SHP77 treated with DMSO at 0.1 percent for 48 hours (cell line): ENCODE results near the gene SMTN.
A peak's percentile ranks its signal among the peaks of the same experiment; 100 is the strongest.
"Not testable (repeated sequence)": the region's sequence is repeated elsewhere in the genome, so short reads cannot be mapped to it uniquely, and the experiment has no call there.

Experiments
- DNase-seq: peaks from one replicate; lab custom pipeline; 2025; lab: John Stamatoyannopoulos, UW

Gene SMTN

GRCh38 chr22:31080848-31081649, at the start of gene SMTN:
TSS of gene SMTN (plus strand) at chr22:31081318. CDS start at chr22:31083259, 1,941 bp downstream.
- DNase-seq: peak; percentile 55

DNA sequence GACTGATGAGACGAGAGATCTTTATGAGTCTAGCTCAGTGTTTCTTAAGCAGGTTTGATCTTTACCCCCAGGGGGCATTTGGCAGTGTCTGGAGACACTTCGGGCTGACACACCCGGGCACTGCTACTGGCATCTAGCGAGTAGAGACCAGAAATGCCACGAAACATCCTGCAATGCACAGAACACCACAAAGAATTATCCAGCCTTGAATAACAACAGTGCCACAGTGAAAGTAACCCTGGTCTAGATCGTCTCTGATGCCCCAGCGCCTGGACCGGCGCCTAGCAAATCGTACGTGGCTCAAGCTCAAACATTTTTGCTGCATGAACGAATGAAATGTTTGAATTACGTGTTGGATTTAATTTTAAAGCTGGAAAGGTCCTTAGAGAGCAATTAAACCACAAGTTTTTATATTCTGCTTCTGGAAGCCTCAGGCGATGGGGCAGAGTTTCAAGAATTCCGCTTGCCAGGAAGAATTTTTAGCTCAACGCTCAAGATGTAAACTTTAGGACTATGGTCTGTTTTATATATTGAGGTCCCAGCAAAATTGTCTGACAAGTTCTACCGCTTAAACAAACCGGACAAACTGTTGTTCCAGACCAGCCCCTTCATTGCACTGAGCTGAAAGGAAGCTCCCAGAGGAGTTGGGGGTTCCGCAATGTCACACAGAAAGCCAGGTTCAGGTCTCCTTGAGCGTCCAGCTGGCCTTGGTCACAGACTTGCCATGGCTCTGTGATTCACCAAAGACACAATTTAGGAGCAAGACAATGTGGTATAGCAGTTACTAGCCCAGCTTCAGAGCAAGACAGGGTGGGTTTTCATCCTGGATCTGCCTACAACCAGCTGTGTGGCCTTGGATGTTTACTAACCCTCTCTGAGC, 44.2 kb upstream of the SMTN start:
- no peak for DNase-seq

- no peak for DNase-seq
Measured at GRCh38 chr22:31038686-31039085, 42.4 kb upstream of the SMTN start.

DNA sequence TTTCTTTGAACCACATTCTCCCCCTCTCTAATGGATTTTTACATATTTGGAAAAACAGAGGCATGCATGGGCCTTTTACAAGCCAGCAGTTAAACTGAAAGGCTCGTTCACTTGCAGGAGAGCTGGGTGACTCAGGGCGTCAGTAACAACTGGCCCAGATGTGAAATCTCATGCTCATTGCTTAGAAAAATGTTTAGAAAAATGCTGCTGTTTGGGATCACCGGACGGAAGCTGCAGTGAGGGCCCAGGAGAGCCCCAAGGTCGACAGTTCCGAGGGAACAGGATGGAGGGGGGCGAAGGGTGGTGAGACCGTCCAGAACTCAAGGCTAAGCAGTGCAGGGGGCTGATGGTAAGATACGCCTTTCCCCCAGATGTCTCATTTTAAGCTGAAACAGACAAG, 41.7 kb upstream of the SMTN start:
- no peak for DNase-seq

DNA sequence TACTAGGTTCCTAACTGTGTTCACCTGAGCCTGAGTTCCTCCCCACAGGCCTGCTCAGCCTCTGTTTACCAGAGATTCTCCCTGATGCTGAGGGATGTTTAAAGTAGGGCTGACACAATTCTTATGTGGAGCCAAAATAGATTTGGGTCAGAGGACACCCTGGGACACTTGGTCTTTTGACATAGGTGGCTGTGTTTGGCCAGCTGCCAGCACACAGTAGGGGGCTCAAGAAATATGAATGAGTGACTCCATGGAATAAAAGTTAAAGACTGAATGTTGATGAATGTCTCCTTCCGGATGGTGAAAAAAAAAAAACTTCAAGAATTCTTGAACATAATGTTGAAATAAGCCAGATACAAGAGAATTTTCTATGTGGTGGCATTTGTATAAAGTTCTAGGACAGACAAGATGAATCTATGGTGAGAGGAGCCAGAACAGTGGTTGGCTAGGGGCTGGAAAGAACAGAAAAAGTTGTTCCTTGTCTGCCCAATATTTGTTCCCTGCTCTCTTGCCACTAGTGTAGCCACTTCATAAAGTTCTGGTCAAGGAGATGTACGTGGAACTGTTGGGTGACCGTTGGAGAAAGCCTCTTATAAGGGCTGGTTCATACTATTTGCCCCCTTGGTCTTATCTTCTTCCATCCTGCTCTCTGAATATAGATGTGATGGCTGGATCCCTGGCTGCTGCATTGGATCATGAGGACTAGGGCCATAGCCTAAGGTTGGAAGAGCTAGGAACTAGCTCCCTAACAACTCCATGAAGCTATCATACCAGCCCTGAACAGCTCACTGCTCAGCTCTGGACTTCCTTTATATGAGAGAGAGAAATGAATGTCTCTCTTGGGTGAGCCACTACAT, 40.3 kb upstream of the SMTN start:
- no peak for DNase-seq

GRCh38 chr22:31044262-31044861, 36.8 kb upstream of the SMTN start:
- DNase-seq: no peak

GRCh38 chr22:31045900-31046538, 35.1 kb upstream of the SMTN start:
- DNase-seq: no peak

DNA sequence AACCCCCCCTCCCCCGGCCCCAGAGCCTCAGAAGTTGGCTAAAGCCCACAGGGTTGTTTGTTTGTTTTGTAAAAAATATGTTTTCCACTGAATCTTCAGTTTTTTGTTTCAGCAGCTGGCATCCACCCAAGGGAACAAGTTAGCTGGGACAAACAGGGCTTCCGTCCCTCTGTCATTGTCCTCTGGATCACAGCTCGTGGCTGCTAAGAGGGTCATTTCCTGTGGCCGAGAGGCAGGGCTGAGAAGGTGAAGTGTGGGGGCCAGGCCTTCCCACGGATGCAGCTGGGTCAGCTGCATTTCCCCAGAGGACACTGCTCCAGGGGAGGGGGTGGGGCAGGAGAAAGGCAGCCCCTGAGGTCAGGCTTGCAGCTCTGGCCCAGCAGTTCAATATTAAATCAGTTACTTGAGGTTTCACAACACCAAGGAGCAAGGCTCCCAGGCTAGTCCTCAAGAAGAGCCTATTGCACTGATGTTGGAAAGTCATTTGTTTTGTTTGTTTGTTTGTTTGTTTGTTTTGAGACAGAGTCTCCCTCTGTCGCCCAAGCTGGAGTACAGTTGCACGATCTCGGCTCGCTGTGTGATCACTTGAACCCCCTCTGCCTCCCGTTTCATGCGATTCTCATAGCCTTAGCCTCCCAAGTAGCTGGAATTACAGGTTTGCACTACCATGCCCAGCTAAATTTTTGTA, 34.4 kb upstream of the SMTN start:
- peak; percentile 9 for DNase-seq

- DNase-seq: no peak
Measured at GRCh38 chr22:31048570-31048969, 32.5 kb upstream of the SMTN start.

GRCh38 chr22:31049815-31050420, 31.2 kb upstream of the SMTN start:
- no peak for DNase-seq

DNA sequence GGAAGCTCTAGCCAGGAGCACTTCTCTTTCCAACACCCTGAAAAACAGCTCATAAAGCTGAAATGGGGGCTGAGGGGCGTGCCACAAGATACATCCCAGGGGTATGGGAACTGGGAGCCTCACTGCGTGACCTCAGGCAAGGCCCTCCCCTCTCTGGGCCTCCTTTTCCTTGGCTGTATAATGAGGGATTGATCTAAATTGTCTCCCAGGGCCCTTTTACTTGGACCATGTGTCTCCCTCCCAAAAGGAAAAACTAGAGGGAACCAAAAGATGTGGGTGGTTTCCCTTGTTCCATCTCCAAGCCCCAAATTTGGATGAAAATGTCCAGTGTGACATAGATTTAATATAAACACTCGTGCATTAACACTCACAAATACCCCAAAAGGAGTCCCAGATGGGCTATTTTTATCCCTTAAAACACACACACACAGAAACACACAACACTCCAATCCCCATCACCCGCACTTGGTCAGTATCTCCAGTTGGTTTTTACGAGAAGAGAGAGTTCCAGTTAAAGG, 25.9 kb upstream of the SMTN start:
- DNase-seq: no peak

- DNase-seq: peak; percentile 88
Measured at GRCh38 chr22:31055635-31056159, 25.4 kb upstream of the SMTN start.

- no peak for DNase-seq
Measured at GRCh38 chr22:31056986-31057599, 24.0 kb upstream of the SMTN start.

DNA sequence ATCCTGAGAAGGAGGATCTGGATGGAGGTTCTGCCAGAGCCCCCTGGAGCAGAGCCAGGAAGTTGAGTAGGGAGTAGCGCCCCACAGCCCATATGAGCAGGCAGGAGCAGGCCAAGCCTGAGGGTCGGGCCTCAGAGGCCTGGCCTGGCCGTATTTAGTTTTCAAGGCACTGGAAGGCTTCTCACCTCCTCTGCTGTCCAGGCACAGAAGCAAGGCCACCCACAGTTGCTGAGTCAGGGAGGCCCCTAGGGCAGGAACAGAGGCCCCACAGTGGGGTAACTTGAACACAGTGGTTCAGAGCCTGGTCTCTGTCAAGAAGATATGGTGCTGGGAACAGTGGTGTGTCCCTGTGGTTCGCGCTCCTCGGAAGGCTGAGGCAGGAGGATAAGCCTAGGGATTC, 21.5 kb upstream of the SMTN start:
- not testable (repeated sequence) for DNase-seq

- no peak for DNase-seq
Measured at GRCh38 chr22:31062566-31063230, 18.4 kb upstream of the SMTN start.

DNA sequence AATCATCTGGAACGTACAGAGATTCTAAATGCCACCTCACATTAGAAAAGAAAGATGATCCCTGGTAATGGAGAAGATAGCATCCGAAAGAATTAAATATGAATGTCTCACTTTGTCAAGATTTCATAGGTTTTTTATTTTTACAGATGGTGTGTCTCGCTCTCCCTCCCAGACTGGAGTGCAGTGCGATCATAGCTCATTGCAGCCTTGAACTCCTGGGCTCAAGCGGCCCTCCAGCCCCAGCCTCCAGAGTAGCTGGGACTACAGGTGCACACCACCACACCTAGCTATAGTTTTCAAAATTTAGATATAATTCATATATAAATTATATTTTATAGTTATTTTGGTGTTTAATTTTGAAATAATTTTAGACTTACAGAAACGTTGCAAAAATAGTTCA, 16.7 kb upstream of the SMTN start:
- no peak for DNase-seq

DNA sequence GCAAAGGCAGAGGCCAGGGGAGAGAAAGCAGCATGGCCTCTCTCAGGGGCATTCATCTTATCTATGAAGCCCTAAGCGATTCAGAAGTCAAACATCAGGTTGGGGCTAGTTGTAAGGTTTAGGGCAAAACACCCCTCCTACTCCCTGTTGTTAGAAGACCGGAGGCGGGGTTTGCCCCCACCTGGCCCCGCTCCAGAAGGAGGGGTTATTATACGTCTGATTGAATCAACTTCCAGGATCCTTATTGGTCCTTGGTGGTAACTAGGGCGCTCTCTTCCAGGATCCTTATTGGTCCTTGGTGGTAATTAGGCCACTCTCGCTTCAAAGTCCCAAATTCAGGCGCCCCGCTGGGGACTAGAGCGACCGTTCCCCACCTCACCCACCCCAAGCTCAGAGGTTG, 12.1 kb upstream of the SMTN start:
- no peak for DNase-seq

- DNase-seq: not testable (repeated sequence)
Measured at GRCh38 chr22:31069691-31070314, 11.3 kb upstream of the SMTN start.
